ENCODE measurements around the gene CDKN1B. TPM values are rescaled to one million over a fixed set of nuclear protein-coding genes. Genes with fewer than 3 reads are reported as not detected.

CDKN1B gene
- total RNA-seq, 2 experiments from 2014 or later: 352 TPM

GRCh38 chr12:12671850-12672660, 45.1 kb upstream of the CDKN1B start:
- POLR2A ChIA-PET: interaction anchor here (0.9 to 1.1 kb wide), 2 partner anchors 54 to 65 kb away, joined by 3 to 7 read pairs; no protein-coding TSS in a partner anchor
- no peaks in the 10 kb centered on the region for H3K4me1 Mint-ChIP-seq (ENCODE audit: low read depth)
- H3K36me3 Mint-ChIP-seq (ENCODE audit: low read depth): no peaks in the 10 kb centered on the region
- Histone ChIP-seq H3K4me3 (ENCODE audit: low read length) (no peak overlapping the region), H3K27ac (ENCODE audit: low read depth in 1 of 2, low read length in 2 of 2) (no peak overlapping the region), H3K36me3 (ENCODE audit: insufficient read depth, low read length) (no peaks in the 10 kb centered on the region), H3K4me1 (ENCODE audit: insufficient read depth, low read length) (no peaks in the 10 kb centered on the region), H3K27me3 (ENCODE audit: control insufficient read depth in 1 of 2, insufficient read depth in 2 of 2, low read length in 2 of 2) (no peaks in the 10 kb centered on the region), H3K9me3 (ENCODE audit: control insufficient read depth in 1 of 2, insufficient read depth in 1 of 2, low read length in 2 of 2) (no peaks in the 10 kb centered on the region)
- H3K27ac Mint-ChIP-seq: no peak overlapping the region
- H3K27me3 Mint-ChIP-seq: no peaks in the 10 kb centered on the region
- CTCF ChIA-PET: interaction anchor here (0.9 to 1.4 kb wide), 3 partner anchors 11 to 295 kb away, joined by 3 to 4 read pairs (median 3); no protein-coding TSS in a partner anchor
- H3K9me3 Mint-ChIP-seq: no peaks in the 10 kb centered on the region
- DNase-seq: no peak
- intact Hi-C loops (cut with DNase I, micrococcal nuclease): no loop called here
- ATAC-seq (ENCODE audit: poor library complexity): no peak
- no peak for TF ChIP-seq CTCF (IDR thresholded peaks at IDR 0.05)
- no peak overlapping the region for H3K4me3 Mint-ChIP-seq

DNA sequence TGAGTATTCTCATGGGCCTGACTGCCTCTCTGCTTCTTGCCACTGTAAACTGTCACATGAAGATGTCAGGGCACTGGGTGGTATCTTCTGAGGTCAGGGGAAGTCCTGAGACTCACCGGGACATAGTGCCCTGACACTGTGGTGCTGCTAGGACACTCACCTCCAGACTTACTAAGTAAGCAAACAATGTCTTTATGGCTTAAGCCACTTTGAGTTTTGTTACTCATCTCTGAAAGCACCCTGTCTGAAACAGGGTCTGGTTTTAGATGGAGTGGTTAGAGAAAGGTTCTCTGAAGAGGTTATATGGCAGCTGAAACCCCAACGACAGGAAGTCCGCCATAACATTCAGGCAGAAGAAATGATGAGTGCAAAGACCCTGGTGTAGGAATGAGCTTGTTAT, 43.9 kb upstream of the CDKN1B start:
- Histone ChIP-seq H3K4me3 (ENCODE audit: low read length) (no peak overlapping the region), H3K27ac (ENCODE audit: low read depth in 1 of 2, low read length in 2 of 2) (no peak overlapping the region), H3K27me3 (ENCODE audit: control insufficient read depth in 1 of 2, insufficient read depth in 2 of 2, low read length in 2 of 2) (no peaks in the 10 kb centered on the region), H3K4me1 (ENCODE audit: insufficient read depth, low read length) (no peaks in the 10 kb centered on the region), H3K9me3 (ENCODE audit: control insufficient read depth in 1 of 2, insufficient read depth in 1 of 2, low read length in 2 of 2) (no peaks in the 10 kb centered on the region), H3K36me3 (ENCODE audit: insufficient read depth, low read length) (no peaks in the 10 kb centered on the region)
- intact Hi-C loops (cut with DNase I, micrococcal nuclease): no loop called here
- Mint-ChIP-seq H3K4me1 (ENCODE audit: low read depth) (no peaks in the 10 kb centered on the region), H3K9me3 (no peaks in the 10 kb centered on the region), H3K27me3 (no peaks in the 10 kb centered on the region), H3K4me3 (no peak overlapping the region), H3K27ac (no peak overlapping the region), H3K36me3 (ENCODE audit: low read depth) (no peaks in the 10 kb centered on the region)
- CTCF ChIA-PET: interaction anchor here (0.7 to 0.9 kb wide), 2 partner anchors 159 to 297 kb away, joined by 3 to 4 read pairs; no protein-coding TSS in a partner anchor
- TF ChIP-seq CTCF (IDR thresholded peaks at IDR 0.05): no peak
- DNase-seq: no peak
- no peak for ATAC-seq (ENCODE audit: poor library complexity)
- POLR2A ChIA-PET: no interaction called here

DNA sequence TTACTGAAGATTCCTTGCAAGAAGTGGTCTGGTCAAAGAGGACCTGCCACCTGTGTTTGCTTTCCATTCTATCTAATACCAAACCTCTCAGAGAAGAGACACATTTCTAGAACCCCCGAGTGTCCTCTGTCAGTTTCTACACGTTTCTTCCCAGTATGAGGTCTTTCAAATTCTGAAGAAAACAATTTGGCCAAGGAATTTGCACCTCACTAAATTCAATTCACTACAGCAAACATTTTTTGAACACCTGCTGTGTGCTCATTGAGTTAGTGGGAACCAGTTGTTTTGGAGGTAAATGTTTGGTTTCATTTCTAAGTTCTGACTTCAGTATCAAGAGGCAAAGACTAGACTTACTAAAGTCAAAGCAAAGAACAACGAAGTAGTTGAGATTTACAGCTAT, 40.6 kb upstream of the CDKN1B start:
- no peaks in the 10 kb centered on the region for H3K4me1 ChIP-seq (ENCODE audit: insufficient read depth, low read length)
- no peak overlapping the region for H3K4me3 ChIP-seq (ENCODE audit: low read length)
- H3K27ac ChIP-seq (ENCODE audit: low read depth in 1 of 2, low read length in 2 of 2): no peak overlapping the region
- H3K36me3 Mint-ChIP-seq (ENCODE audit: low read depth): no peaks in the 10 kb centered on the region
- H3K9me3 Mint-ChIP-seq: no peaks in the 10 kb centered on the region
- H3K36me3 ChIP-seq (ENCODE audit: insufficient read depth, low read length): no peaks in the 10 kb centered on the region
- no peaks in the 10 kb centered on the region for H3K27me3 Mint-ChIP-seq
- no peak for ATAC-seq (ENCODE audit: poor library complexity)
- no peaks in the 10 kb centered on the region for H3K4me1 Mint-ChIP-seq (ENCODE audit: low read depth)
- ChIA-PET CTCF (no interaction called here), POLR2A (interaction anchor here (1.0 to 1.1 kb wide), 2 partner anchors 8 to 28 kb away, joined by 3 to 4 read pairs; no protein-coding TSS in a partner anchor)
- DNase-seq: no peak
- H3K4me3 Mint-ChIP-seq: no peak overlapping the region
- H3K27me3 ChIP-seq (ENCODE audit: control insufficient read depth in 1 of 2, insufficient read depth in 2 of 2, low read length in 2 of 2): no peaks in the 10 kb centered on the region
- H3K9me3 ChIP-seq (ENCODE audit: control insufficient read depth in 1 of 2, insufficient read depth in 1 of 2, low read length in 2 of 2): no peaks in the 10 kb centered on the region
- no peak overlapping the region for H3K27ac Mint-ChIP-seq
- intact Hi-C loops (cut with DNase I, micrococcal nuclease): no loop called here
- TF ChIP-seq CTCF (IDR thresholded peaks at IDR 0.05): no peak

Measured in CD4-positive, alpha-beta T cell (primary cell).